B cell (primary cell): ENCODE measurements around the gene SIGLEC8. TPM values are rescaled to one million over a fixed set of nuclear protein-coding genes. Genes with fewer than 3 reads are reported as not detected.
A peak's percentile ranks its signal among the peaks of the same experiment; 100 is the strongest.

Source experiments
- ATAC-seq: fragments of 200-7000 bp; cut with Tn5 transposase; one replicate; pipeline ENCODE4 v1.10.0; 2021; ENCODE audit warnings: low read depth, mild to moderate bottlenecking, moderate number of reproducible peaks, moderate library complexity
- CTCF ChIA-PET: fragments of 350-600 bp; sonication (Branson Sonifier 250); formaldehyde crosslinking; loops from one replicate; lab custom pipeline; 2021; ENCODE audit warnings: antibody characterized with exemption, inconsistent platforms; lab: Charles Lee
- POLR2A ChIA-PET: fragments of 350-600 bp; sonication (Branson Sonifier 250); formaldehyde crosslinking; loops from one replicate; lab custom pipeline; 2021; ENCODE audit warnings: antibody characterized with exemption; lab: Charles Lee
- DNase-seq: peaks from one replicate; pipeline ENCODE4 v3.0.0; 2013
- H2AFZ ChIP-seq: 2 replicates; pipeline ENCODE4 v1.6.1; 2012; ENCODE audit warnings: mild to moderate bottlenecking, low read depth, low read length; ENCODE audit not compliant: insufficient read depth, poor library complexity, severe bottlenecking
- H3K27ac ChIP-seq, 2 donors: 1 replicate in 1 of 2; 2 replicates in 1 of 2; pipeline ENCODE4 v1.5.1; 2012 to 2013; ENCODE audit warnings: low read length in 2 of 2, mild to moderate bottlenecking in 2 of 2, moderate library complexity in 1 of 2
- H3K27me3 ChIP-seq, 4 experiments: fragments of 200-600 bp in 1 of 4; sonication (generic) in 1 of 4; replicated peaks in 1 of 4; 1 replicate in 2 of 4; 2 replicates in 2 of 4; pipeline versions ENCODE4 v1.6.1 to v1.7.0; 2013 to 2016; ENCODE audit warnings: low read length in 3 of 4, mild to moderate bottlenecking in 2 of 4, mixed read lengths in 1 of 4, moderate library complexity in 1 of 4; ENCODE audit not compliant: insufficient read depth in 4 of 4, control insufficient read depth in 3 of 4; ENCODE audit errors: control extremely low read depth in 1 of 4
- H3K36me3 ChIP-seq, 2 experiments: replicated peaks in 1 of 2; 1 replicate in 1 of 2; 2 replicates in 1 of 2; pipeline versions ENCODE4 v1.6.1 to v1.7.1; 2013; ENCODE audit warnings: low read length in 1 of 2; ENCODE audit not compliant: insufficient read depth in 2 of 2, control insufficient read depth in 1 of 2; ENCODE audit errors: control extremely low read depth in 1 of 2, extremely low read depth in 1 of 2
- H3K4me1 ChIP-seq, 2 donors: fragments of 200-600 bp in 1 of 2; sonication (generic) in 1 of 2; 1 replicate in 1 of 2; 2 replicates in 1 of 2; pipeline versions ENCODE4 v1.5.1 to v1.6.1; 2013 to 2017; ENCODE audit warnings: low read length in 2 of 2; ENCODE audit not compliant: control insufficient read depth in 2 of 2, insufficient read depth in 2 of 2
- H3K4me2 ChIP-seq: replicated peaks from 2 replicates; pipeline ENCODE3; 2012; ENCODE audit warnings: mild to moderate bottlenecking, low read depth, low read length; ENCODE audit not compliant: poor library complexity, severe bottlenecking
- H3K4me3 ChIP-seq, 5 experiments: fragments of 200-600 bp in 1 of 5; sonication (generic) in 1 of 5; 1 replicate in 3 of 5; 2 replicates in 2 of 5; pipeline versions ENCODE4 v1.5.1 to v1.7.0; 2011 to 2016; ENCODE audit warnings: low read length in 4 of 5, mild to moderate bottlenecking in 4 of 5, low read depth in 2 of 5, control low read depth in 1 of 5, moderate library complexity in 1 of 5; ENCODE audit not compliant: insufficient read depth in 1 of 5; ENCODE audit errors: control extremely low read depth in 1 of 5, extremely low read depth in 1 of 5
- H3K79me2 ChIP-seq: fragments of 200-600 bp; sonication (generic); one replicate; pipeline ENCODE4 v1.6.0; 2016; ENCODE audit warnings: low read length; ENCODE audit not compliant: control insufficient read depth, insufficient read depth
- H3K9ac ChIP-seq: fragments of 200-600 bp; sonication (generic); 2 replicates; pipeline ENCODE4 v1.6.1; 2017; ENCODE audit warnings: mild to moderate bottlenecking, low read length, moderate library complexity
- H3K9me3 ChIP-seq, 3 donors: one replicate each; pipeline versions ENCODE4 v1.6.1 to v1.7.1; 2013; ENCODE audit warnings: low read length in 2 of 3; ENCODE audit not compliant: control insufficient read depth in 2 of 3, insufficient read depth in 1 of 3; ENCODE audit errors: control extremely low read depth in 1 of 3
- H4K20me1 ChIP-seq: 2 replicates; pipeline ENCODE4 v1.6.0; 2012; ENCODE audit warnings: mild to moderate bottlenecking, low read length; ENCODE audit not compliant: insufficient read depth, control insufficient read depth, poor library complexity, severe bottlenecking
- H3K27ac Mint-ChIP-seq: one replicate; pipeline ENCODE4 v1.8.0; 2021; ENCODE audit warnings: mixed read lengths
- H3K27me3 Mint-ChIP-seq: one replicate; pipeline ENCODE4 v1.8.0; 2021; ENCODE audit warnings: mixed read lengths
- H3K4me1 Mint-ChIP-seq: one replicate; pipeline ENCODE4 v1.8.0; 2021; ENCODE audit warnings: mixed read lengths
- H3K4me3 Mint-ChIP-seq: one replicate; pipeline ENCODE4 v1.8.0; 2021; ENCODE audit warnings: mixed read lengths
- H3K9me3 Mint-ChIP-seq: one replicate; pipeline ENCODE4 v1.8.0; 2022; ENCODE audit warnings: mixed read lengths; ENCODE audit not compliant: insufficient read depth
- EZH2 ChIP-seq: IDR thresholded peaks from 2 replicates; pipeline ENCODE4 v1.6.1; 2012; ENCODE audit warnings: borderline replicate concordance, low read depth, mild to moderate bottlenecking, moderate library complexity, low read length; ENCODE audit not compliant: insufficient read depth, poor library complexity, severe bottlenecking
- WGBS: methylation state at CpG from one replicate; pipeline ENCODE4 v1.1.5; 2013; ENCODE audit warnings: missing lambda C conversion rate; ENCODE audit not compliant: insufficient coverage; 5-methylcytosine and 5-hydroxymethylcytosine counted together
- intact Hi-C: fragments of 100-400 bp; cut with micrococcal nuclease; formaldehyde crosslinking; loops from one replicate; pipeline ENCODE4 v1.10.0; 2022
- polyA plus RNA-seq: library from polyadenylated mRNA; depleted of rRNA; stranded (reverse); fragments of >200 nt; gene quantifications from 2 replicates; pipeline ENCODE4 v1.2.3, GENCODE V29; 2012
- total RNA-seq, 2 donors: library from RNA; stranded (reverse); fragments of 120-200 nt in 1 of 2; gene quantifications; 1 replicate in 1 of 2; 2 replicates in 1 of 2; pipeline versions ENCODE4 v1.2.3 to v1.2.4, GENCODE V29; 2013 to 2022
- TF ChIP-seq, protein P1 (sequence below): fragments of 200-600 bp; IDR thresholded peaks from one replicate; pipeline ENCODE4 v1.8.0; 2022; ENCODE audit warnings: antibody characterized with exemption, mild to moderate bottlenecking

Gene SIGLEC8
- total and polyA plus RNA-seq, 2 donors (not counting 1 experiment from before 2014, with no cell fraction given), result not detected

- peak overlapping the region; percentile 53 to 71 for H3K27ac ChIP-seq
- peak overlapping the region; percentile 4 for H2AFZ ChIP-seq
- H3K27me3 Mint-ChIP-seq, result peaks cover 22% of the 10 kb centered on the region
These were observed 17.3 kb downstream of the SIGLEC8 start for GRCh38 chr19:51440846-51441409.

GRCh38 chr19:51440052-51440451 is 18.2 kb downstream of the SIGLEC8 start:
- 100% methylated on average over 1 of the region's 2 CpGs for WGBS
- H3K27me3 Mint-ChIP-seq, result peaks cover 20% of the 10 kb centered on the region
- peaks cover 32% of the 10 kb centered on the region for H3K4me1 Mint-ChIP-seq
- DNase-seq (no peak), ATAC-seq (no peak)
- H3K9me3 Mint-ChIP-seq, result no peaks in the 10 kb centered on the region
- no peaks in the 10 kb centered on the region for H3K36me3 ChIP-seq
- peaks cover 20 to 32% of the 10 kb centered on the region in 2 donors for H3K4me1 ChIP-seq
- POLR2A ChIA-PET, result no interaction called here
- H3K4me3 Mint-ChIP-seq, result no peak overlapping the region
- H3K4me2 ChIP-seq, result no peak overlapping the region
- H3K4me3 ChIP-seq, result no peak overlapping the region
- intact Hi-C loops, result no loop called here
- H3K9ac ChIP-seq, result no peak overlapping the region
- H4K20me1 ChIP-seq, result no peaks in the 10 kb centered on the region
- H3K9me3 ChIP-seq, result peaks cover 0 to 5% (median 0%) of the 10 kb centered on the region in 3 donors
- peaks cover 0 to 13% (median 1%) of the 10 kb centered on the region in 4 experiments for H3K27me3 ChIP-seq
- TF ChIP-seq, protein P1, sequence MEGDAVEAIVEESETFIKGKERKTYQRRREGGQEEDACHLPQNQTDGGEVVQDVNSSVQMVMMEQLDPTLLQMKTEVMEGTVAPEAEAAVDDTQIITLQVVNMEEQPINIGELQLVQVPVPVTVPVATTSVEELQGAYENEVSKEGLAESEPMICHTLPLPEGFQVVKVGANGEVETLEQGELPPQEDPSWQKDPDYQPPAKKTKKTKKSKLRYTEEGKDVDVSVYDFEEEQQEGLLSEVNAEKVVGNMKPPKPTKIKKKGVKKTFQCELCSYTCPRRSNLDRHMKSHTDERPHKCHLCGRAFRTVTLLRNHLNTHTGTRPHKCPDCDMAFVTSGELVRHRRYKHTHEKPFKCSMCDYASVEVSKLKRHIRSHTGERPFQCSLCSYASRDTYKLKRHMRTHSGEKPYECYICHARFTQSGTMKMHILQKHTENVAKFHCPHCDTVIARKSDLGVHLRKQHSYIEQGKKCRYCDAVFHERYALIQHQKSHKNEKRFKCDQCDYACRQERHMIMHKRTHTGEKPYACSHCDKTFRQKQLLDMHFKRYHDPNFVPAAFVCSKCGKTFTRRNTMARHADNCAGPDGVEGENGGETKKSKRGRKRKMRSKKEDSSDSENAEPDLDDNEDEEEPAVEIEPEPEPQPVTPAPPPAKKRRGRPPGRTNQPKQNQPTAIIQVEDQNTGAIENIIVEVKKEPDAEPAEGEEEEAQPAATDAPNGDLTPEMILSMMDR, result no peak
- no peak for TF ChIP-seq EZH2
- H3K79me2 ChIP-seq, result no peaks in the 10 kb centered on the region
- H3K27ac ChIP-seq, result no peak overlapping the region
- peak overlapping the region; percentile 50 for H3K27ac Mint-ChIP-seq
- CTCF ChIA-PET, result interaction anchor here (1.2 to 9.7 kb wide), 11 partner anchors 13 to 220 kb away, joined by 3 to 112 read pairs (median 7); partner anchors contain the start of genes ETFB, SIGLEC10 and VSIG10L
- H2AFZ ChIP-seq, result no peak overlapping the region

More at GRCh38 chr19:51440846-51441409, 17.3 kb downstream of the SIGLEC8 start:
- ChIA-PET POLR2A (interaction anchor here (0.7 to 1.0 kb wide), 2 partner anchors 23 to 45 kb away, joined by 3 read pairs; partner anchors contain the start of gene SIGLEC10), CTCF (interaction anchor here (0.7 to 9.7 kb wide), 14 partner anchors 12 to 219 kb away, joined by 3 to 112 read pairs (median 7); partner anchors contain the start of genes ETFB, SIGLEC10 and VSIG10L)
- TF ChIP-seq, protein P1, result no peak
- TF ChIP-seq EZH2, result no peak
- peaks cover 0 to 5% (median 0%) of the 10 kb centered on the region in 3 donors for H3K9me3 ChIP-seq
- peaks cover 32% of the 10 kb centered on the region for H3K4me1 Mint-ChIP-seq
- intact Hi-C loops, result loop anchor here (1.0 kb wide), 4 partner anchors 24 to 74 kb away; partner anchors contain the start of gene SIGLEC10
- peaks cover 20 to 32% of the 10 kb centered on the region in 2 donors for H3K4me1 ChIP-seq
- peak overlapping the region; percentile 41 for H3K9ac ChIP-seq
- no peak for ATAC-seq
- H4K20me1 ChIP-seq, result no peaks in the 10 kb centered on the region
- H3K9me3 Mint-ChIP-seq, result no peaks in the 10 kb centered on the region
- H3K27me3 ChIP-seq, result peaks cover 0 to 11% (median 2%) of the 10 kb centered on the region in 4 experiments
- 4% methylated on average over 9 of the region's 11 CpGs for WGBS
- H3K4me2 ChIP-seq, result peak overlapping the region; percentile 60
- no peaks in the 10 kb centered on the region for H3K79me2 ChIP-seq
- H3K36me3 ChIP-seq, result no peaks in the 10 kb centered on the region
- peak overlapping the region in 2 of 5 experiments; percentile 5 to 37 for H3K4me3 ChIP-seq
- DNase-seq, result peak; percentile 47
- peak overlapping the region; percentile 71 for H3K4me3 Mint-ChIP-seq
- H3K27ac Mint-ChIP-seq, result peak overlapping the region; percentile 83
